Loucy (cell line): ENCODE measurements around the gene PPP2R5C.

Experiments
- CTCF ChIP-seq: fragments of 200-600 bp; sonication (generic); conservative IDR thresholded peaks from 2 replicates; pipeline ENCODE4 v1.5.1; 2014; ENCODE audit warnings: mild to moderate bottlenecking, antibody characterized with exemption, low read length
- EZH2phosphoT487 ChIP-seq: fragments of 200-600 bp; IDR thresholded peaks from 2 replicates; pipeline ENCODE4 v1.6.1; 2018; ENCODE audit warnings: antibody characterized with exemption, mild to moderate bottlenecking, moderate library complexity, borderline replicate concordance

- TF ChIP-seq CTCF (no peak), EZH2phosphoT487 (no peak)
These were observed 64.3 kb downstream of the PPP2R5C start for GRCh38 chr14:101825797-101826196.
